ENCODE results near the gene SPTBN1.
"Not testable (repeated sequence)": the region's sequence is repeated elsewhere in the genome, so short reads cannot be mapped to it uniquely, and the experiment has no call there.

Gene SPTBN1

GRCh38 chr2:54475285-54475684 is 19.2 kb downstream of the SPTBN1 start:
- H3K4me1 Mint-ChIP-seq: no peaks in the 10 kb centered on the region
- no peaks in the 10 kb centered on the region for H3K36me3 Mint-ChIP-seq
- no peak overlapping the region for H3K4me3 Mint-ChIP-seq
- no peak overlapping the region for H3K27ac Mint-ChIP-seq
- H3K27me3 Mint-ChIP-seq: no peaks in the 10 kb centered on the region
- H3K9me3 Mint-ChIP-seq: no peaks in the 10 kb centered on the region

GRCh38 chr2:54475919-54476318 is 19.8 kb downstream of the SPTBN1 start:
- no peaks in the 10 kb centered on the region for H3K27me3 Mint-ChIP-seq
- H3K4me1 Mint-ChIP-seq: no peaks in the 10 kb centered on the region
- no peaks in the 10 kb centered on the region for H3K36me3 Mint-ChIP-seq
- H3K27ac Mint-ChIP-seq: no peak overlapping the region
- no peaks in the 10 kb centered on the region for H3K9me3 Mint-ChIP-seq
- no peak overlapping the region for H3K4me3 Mint-ChIP-seq

GRCh38 chr2:54476852-54477251 is 20.7 kb downstream of the SPTBN1 start:
- H3K9me3 Mint-ChIP-seq: no peaks in the 10 kb centered on the region
- no peaks in the 10 kb centered on the region for H3K36me3 Mint-ChIP-seq
- H3K27me3 Mint-ChIP-seq: no peaks in the 10 kb centered on the region
- no peaks in the 10 kb centered on the region for H3K4me1 Mint-ChIP-seq
- no peak overlapping the region for H3K27ac Mint-ChIP-seq
- H3K4me3 Mint-ChIP-seq: no peak overlapping the region

GRCh38 chr2:54477896-54478295 is 21.8 kb downstream of the SPTBN1 start:
- Mint-ChIP-seq H3K27me3 (peaks cover 2% of the 10 kb centered on the region), H3K36me3 (no peaks in the 10 kb centered on the region), H3K4me1 (no peaks in the 10 kb centered on the region), H3K27ac (no peak overlapping the region), H3K9me3 (no peaks in the 10 kb centered on the region), H3K4me3 (no peak overlapping the region)

- no peak overlapping the region for H3K4me3 Mint-ChIP-seq
- no peak overlapping the region for H3K27ac Mint-ChIP-seq
- H3K27me3 Mint-ChIP-seq: peaks cover 2% of the 10 kb centered on the region
- no peaks in the 10 kb centered on the region for H3K4me1 Mint-ChIP-seq
- H3K9me3 Mint-ChIP-seq: no peaks in the 10 kb centered on the region
- H3K36me3 Mint-ChIP-seq: no peaks in the 10 kb centered on the region
Observed at GRCh38 chr2:54478899-54479298, 22.8 kb downstream of the SPTBN1 start.

DNA sequence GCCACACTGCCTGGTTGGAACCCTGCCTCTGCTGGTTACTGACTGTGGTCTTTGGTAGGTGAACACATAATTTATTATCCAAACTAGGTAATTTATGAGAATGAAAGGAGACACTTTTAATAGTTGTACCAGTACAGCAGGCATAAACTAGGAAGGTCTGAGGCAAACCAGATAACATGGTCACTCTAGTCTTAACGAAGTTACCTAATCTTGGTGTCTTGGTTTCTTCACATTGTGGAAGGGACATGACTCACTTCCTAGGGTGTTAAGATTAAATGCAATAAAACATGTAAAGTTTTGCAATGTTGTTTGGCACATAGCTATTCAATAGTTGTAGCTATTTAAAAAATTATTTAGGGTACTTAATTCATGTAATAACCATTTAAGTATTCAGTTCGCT is 23.3 kb downstream of the SPTBN1 start:
- peaks cover 2% of the 10 kb centered on the region for H3K27me3 Mint-ChIP-seq
- no peak overlapping the region for H3K27ac Mint-ChIP-seq
- no peak overlapping the region for H3K4me3 Mint-ChIP-seq
- no peaks in the 10 kb centered on the region for H3K36me3 Mint-ChIP-seq
- no peaks in the 10 kb centered on the region for H3K4me1 Mint-ChIP-seq
- H3K9me3 Mint-ChIP-seq: no peaks in the 10 kb centered on the region

DNA sequence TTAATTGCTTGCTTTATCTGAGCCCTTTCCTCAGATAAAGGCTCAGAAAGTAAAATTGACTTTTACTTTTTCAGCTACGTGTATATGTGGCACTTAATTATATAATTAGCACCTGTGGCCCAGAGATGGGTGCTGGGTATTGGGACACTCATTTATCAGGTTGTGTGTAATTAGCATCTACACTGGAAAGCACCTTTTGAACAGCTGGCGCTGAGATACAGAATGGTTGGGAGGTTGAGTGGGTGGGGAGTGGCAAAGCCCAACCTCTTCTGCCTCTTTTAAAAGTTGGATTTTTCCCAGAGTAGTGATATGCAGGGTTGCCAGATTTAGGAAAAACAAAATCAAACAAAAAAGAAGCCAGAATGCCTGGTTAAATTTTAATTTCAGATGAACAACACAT is 23.9 kb downstream of the SPTBN1 start:
- H3K27me3 Mint-ChIP-seq: peaks cover 2% of the 10 kb centered on the region
- H3K27ac Mint-ChIP-seq: no peak overlapping the region
- no peaks in the 10 kb centered on the region for H3K36me3 Mint-ChIP-seq
- no peaks in the 10 kb centered on the region for H3K9me3 Mint-ChIP-seq
- no peaks in the 10 kb centered on the region for H3K4me1 Mint-ChIP-seq
- no peak overlapping the region for H3K4me3 Mint-ChIP-seq

DNA sequence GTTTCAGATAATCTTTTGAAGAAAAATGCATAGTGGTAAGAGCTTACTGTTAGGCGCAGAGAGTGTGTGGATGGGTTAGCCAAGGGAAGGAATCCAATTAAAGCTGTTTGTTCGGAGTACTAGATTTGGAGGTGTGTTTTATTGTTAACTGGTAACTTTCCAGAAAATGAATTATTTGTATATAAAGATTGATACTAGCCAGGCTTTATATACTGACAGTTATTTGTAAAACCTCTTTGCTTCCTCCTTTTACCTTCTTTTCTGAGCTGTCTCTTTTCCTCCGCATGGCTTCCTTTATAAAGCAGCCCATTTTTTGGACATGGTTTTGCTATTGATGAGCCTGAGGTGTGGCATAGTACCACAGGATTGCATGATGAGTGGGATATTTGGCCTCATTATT is 25.6 kb downstream of the SPTBN1 start:
- H3K27me3 Mint-ChIP-seq: peaks cover 2% of the 10 kb centered on the region
- H3K27ac Mint-ChIP-seq: no peak overlapping the region
- no peaks in the 10 kb centered on the region for H3K9me3 Mint-ChIP-seq
- no peaks in the 10 kb centered on the region for H3K36me3 Mint-ChIP-seq
- H3K4me1 Mint-ChIP-seq: no peaks in the 10 kb centered on the region
- H3K4me3 Mint-ChIP-seq: no peak overlapping the region

DNA sequence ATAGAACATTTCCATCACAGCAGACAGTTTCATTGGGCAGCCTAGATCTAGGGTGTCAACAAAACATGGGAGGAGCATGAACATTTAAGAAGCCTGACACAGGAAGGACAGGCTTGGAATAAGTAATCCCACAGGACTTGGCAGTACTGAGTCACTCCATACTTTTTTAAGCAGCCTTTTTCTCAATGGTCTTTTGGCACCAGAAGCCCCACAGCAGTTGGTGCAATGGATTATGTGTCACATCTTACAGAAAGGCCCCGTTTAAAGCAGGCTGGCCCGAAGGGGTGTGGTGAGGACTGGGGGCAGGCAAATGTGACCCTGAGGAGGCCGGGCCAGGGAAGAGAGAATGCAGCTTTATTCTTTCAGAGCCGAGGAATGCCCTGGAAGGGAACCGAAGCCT is 26.6 kb downstream of the SPTBN1 start:
- Mint-ChIP-seq H3K4me1 (no peaks in the 10 kb centered on the region), H3K27me3 (peaks cover 2% of the 10 kb centered on the region), H3K4me3 (no peak overlapping the region), H3K9me3 (no peaks in the 10 kb centered on the region), H3K27ac (no peak overlapping the region), H3K36me3 (no peaks in the 10 kb centered on the region)

GRCh38 chr2:54483426-54483825 is 27.3 kb downstream of the SPTBN1 start:
- Mint-ChIP-seq H3K4me1 (no peaks in the 10 kb centered on the region), H3K36me3 (no peaks in the 10 kb centered on the region), H3K27me3 (peaks cover 2% of the 10 kb centered on the region), H3K27ac (no peak overlapping the region), H3K4me3 (no peak overlapping the region), H3K9me3 (no peaks in the 10 kb centered on the region)

DNA sequence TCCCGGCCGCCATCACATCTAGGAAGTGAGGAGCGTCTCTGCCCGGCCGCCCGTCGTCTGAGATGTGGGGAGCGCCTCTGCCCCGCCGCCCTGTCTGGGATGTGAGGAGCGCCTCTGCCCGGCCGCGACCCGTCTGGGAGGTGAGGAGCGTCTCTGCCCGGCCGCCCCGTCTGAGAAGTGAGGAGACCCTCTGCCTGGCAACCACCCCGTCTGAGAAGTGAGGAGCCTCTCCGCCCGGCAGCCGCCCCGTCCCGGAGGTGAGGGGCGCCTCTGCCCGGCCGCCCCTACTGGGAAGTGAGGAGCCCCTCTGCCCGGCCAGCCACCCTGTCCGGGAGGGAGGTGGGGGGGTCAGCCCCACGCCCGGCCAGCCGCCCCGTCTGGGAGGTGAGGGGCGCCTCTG is 29.6 kb downstream of the SPTBN1 start:
- not testable (repeated sequence) for H3K27me3 Mint-ChIP-seq, H3K27ac Mint-ChIP-seq, H3K4me3 Mint-ChIP-seq, H3K4me1 Mint-ChIP-seq, H3K9me3 Mint-ChIP-seq, H3K36me3 Mint-ChIP-seq

DNA sequence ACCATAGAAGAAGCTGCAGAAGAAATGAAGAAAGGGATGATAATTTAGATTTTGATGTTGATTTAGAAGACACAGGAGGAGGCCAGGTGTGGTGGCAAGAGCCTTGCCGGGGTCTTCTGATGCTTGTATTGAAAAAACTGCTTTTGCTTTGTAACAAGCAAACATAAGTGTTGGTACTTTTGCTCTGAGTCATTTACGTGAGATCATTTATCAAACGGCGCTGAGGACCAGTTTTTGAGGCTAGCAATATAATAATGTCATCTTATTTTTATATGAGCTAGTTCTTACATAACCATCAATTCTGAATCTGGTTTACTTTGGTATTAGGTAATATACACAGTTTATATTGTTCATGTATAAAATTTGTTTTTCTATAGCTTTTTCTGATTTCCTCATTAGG is 30.6 kb downstream of the SPTBN1 start:
- Mint-ChIP-seq H3K27ac (no peak overlapping the region), H3K36me3 (no peaks in the 10 kb centered on the region), H3K27me3 (peaks cover 2% of the 10 kb centered on the region), H3K4me3 (no peak overlapping the region), H3K4me1 (no peaks in the 10 kb centered on the region), H3K9me3 (no peaks in the 10 kb centered on the region)

DNA sequence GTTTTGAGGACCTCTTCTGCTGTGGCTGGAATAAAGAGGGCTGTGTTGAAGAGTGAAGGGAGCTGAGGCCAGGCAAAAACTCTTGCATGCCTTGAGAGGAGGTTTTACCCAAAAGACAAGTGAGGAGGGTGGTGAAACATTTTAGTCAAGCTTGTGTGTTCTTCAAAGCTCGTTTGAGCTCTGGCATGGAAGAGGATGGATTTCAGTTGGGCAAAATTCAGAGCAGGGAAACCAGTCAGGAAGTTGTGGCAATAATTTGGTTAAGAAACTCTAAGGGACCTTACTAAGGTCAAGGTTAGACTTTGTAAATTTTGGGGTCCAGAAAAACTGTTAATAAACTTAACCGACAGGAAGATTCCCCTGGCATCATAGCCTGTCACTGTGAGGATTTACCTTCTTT is 34.7 kb downstream of the SPTBN1 start:
- Mint-ChIP-seq H3K4me3 (no peak overlapping the region), H3K36me3 (no peaks in the 10 kb centered on the region), H3K27ac (no peak overlapping the region), H3K4me1 (no peaks in the 10 kb centered on the region), H3K27me3 (peaks cover 1% of the 10 kb centered on the region), H3K9me3 (no peaks in the 10 kb centered on the region)

GRCh38 chr2:54492335-54492734 is 36.2 kb downstream of the SPTBN1 start:
- no peak overlapping the region for H3K4me3 Mint-ChIP-seq

DNA sequence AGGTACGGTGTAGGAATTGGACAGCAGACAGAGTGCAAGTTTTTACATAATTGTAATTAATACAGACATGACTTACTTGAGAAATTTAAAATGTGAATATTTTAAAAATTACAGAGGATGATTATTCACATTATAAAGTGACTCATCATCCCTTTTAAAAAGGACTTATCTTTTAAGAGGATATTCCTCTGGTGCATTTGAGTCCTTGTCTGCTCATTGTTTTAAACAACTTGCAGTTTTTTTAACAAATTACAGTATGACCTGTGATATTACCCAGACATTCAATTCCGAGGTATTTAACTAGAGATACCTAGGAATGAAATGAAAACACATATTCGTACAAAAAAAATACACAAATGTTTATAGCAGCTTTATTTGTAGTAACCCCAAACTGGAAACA is 38.0 kb downstream of the SPTBN1 start:
- peaks cover 1% of the 10 kb centered on the region for H3K27me3 Mint-ChIP-seq
- H3K4me3 Mint-ChIP-seq: no peak overlapping the region
- H3K4me1 Mint-ChIP-seq: peaks cover 4% of the 10 kb centered on the region
- H3K27ac Mint-ChIP-seq: no peak overlapping the region
- no peaks in the 10 kb centered on the region for H3K9me3 Mint-ChIP-seq
- no peaks in the 10 kb centered on the region for H3K36me3 Mint-ChIP-seq

More at GRCh38 chr2:54492335-54492734, 36.2 kb downstream of the SPTBN1 start:
- Mint-ChIP-seq H3K27ac (no peak overlapping the region), H3K27me3 (peaks cover 1% of the 10 kb centered on the region), H3K4me1 (peaks cover 3% of the 10 kb centered on the region), H3K36me3 (no peaks in the 10 kb centered on the region), H3K9me3 (no peaks in the 10 kb centered on the region)

GRCh38 chr2:54496920-54497319 is 40.8 kb downstream of the SPTBN1 start:
- H3K9me3 Mint-ChIP-seq: no peaks in the 10 kb centered on the region
- peaks cover 1% of the 10 kb centered on the region for H3K27me3 Mint-ChIP-seq
- no peak overlapping the region for H3K27ac Mint-ChIP-seq
- H3K4me1 Mint-ChIP-seq: peaks cover 4% of the 10 kb centered on the region
- H3K4me3 Mint-ChIP-seq: no peak overlapping the region
- no peaks in the 10 kb centered on the region for H3K36me3 Mint-ChIP-seq

GRCh38 chr2:54497763-54498680 is 41.9 kb downstream of the SPTBN1 start:
- Mint-ChIP-seq H3K4me3 (no peak overlapping the region), H3K27ac (no peak overlapping the region), H3K36me3 (no peaks in the 10 kb centered on the region), H3K4me1 (peaks cover 4% of the 10 kb centered on the region), H3K27me3 (peaks cover 1% of the 10 kb centered on the region), H3K9me3 (no peaks in the 10 kb centered on the region)
